GM21367 (cell line): Measurements from ENCODE around the gene RHEX.
A peak's percentile ranks its signal among the peaks of the same experiment; 100 is the strongest.
"Not testable (repeated sequence)": the region's sequence is repeated elsewhere in the genome, so short reads cannot be mapped to it uniquely, and the experiment has no call there.

Source experiments
- ATAC-seq: cut with Tn5 transposase; IDR thresholded peaks from one replicate; pipeline ENCODE4 v1.9.1; 2021; ENCODE audit not compliant: unreplicated experiment

RHEX gene

DNA sequence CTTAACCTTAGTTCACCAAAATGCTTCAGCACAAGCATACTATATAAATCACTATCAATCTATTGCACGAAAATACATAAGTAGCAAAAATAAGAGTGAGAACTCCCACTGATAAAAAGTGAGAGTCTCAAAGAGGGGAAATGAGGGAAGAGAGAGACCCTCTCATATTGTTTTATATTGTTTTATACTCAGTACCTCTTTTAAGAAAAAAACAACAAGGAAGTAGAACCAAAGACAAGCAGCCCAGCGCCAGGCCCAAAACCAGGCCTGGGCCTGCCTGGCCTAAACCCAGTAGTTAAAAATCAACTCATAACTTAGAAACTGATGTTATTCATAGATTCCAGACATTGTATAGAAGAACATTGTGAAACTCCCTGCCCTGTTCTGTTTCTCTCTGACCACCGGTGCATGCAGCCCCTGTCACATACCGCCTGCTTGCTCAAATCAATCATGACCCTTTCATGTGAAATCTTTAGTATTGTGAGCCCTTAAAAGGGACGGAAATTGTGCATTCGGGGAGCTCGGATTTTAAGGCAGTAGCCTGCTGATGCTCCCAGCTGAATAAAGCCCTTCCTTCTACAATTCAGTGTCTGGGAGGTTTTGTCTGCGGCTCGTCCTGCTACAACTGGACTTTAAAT lies 5.4 kb downstream of the RHEX start:
- not testable (repeated sequence) for ATAC-seq

DNA sequence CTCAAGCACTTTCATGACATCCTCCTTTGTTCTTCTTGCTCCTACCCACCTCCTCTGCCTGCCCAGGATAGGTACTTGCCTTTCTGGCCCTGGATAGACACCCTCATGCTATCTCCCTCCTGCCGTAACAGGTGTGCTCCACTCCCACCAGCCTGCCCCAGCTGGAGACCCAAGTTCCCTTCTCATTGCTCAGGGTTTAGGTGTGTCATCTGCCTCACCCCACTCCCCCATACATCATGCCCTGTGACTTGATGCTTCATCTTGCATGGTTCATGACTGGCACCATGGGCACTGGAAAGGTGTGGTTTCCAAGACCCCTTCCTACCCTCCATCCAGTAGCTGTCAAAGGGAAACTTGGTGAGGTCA lies 5.9 kb downstream of the RHEX start:
- no peak for ATAC-seq

DNA sequence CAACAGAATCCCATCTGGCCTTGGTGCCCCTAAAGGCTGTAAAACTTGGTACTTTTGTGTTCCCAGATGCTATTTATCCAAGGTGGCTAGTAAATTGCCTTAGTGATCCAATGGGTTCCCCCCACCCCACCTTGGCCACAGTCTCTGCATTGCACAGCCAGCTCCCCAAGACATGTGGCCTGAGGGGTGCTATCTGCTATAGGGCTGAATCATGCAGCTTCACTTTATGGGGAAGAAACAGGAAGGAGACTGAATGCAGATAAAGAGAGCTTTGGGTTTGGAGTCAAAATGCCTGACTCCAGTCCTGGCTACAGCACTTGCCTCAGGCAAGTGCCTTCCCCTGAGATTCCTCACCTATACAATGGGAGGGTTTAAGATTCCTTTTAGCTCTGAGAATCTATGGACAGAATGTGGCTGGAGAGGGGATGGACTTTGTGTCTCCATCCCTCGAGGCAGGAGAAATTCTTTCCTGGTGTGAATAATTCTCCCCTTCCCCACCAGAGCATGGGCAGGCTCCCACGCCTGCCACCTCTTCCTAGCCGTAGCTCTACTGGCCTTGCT lies 6.5 kb downstream of the RHEX start:
- ATAC-seq, result no peak

DNA sequence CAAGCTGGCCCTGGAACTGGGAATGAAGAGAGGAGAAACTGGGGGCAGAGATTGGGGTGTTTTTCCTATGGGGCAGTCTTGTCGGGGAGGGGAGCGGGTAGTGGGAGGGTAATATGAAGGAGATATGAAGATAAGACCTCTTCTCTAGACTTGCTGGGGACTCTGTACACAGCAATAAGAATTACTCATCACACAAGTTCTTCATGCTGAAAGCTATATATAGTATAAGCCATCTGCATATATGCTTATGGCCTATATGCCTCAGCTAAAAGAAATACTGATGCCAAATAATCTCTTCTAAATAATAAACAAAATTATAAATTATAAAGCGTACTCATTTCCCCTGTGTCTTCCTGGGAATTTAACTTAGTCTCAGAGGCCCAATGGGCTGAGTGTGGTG lies 7.9 kb downstream of the RHEX start:
- no peak for ATAC-seq

DNA sequence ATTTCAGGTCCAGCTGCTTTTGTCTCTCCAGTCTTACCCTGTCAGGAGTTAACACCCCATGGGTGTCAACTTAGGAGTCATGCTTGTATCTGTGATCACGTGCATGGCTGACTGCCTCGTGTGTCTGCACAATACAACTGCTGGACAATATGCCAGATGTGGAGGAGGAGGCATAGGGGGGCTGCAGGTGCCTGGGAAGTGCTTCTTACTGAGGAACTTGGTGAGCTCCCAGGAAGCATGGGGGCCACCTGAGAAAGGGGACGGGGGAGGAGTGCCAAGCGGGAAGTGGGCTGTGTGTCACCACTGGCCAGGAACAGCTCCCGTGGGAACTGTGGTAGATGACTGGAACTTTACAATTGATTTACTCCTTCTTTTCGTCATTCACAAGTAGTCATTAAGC lies 9.5 kb downstream of the RHEX start:
- no peak for ATAC-seq

DNA sequence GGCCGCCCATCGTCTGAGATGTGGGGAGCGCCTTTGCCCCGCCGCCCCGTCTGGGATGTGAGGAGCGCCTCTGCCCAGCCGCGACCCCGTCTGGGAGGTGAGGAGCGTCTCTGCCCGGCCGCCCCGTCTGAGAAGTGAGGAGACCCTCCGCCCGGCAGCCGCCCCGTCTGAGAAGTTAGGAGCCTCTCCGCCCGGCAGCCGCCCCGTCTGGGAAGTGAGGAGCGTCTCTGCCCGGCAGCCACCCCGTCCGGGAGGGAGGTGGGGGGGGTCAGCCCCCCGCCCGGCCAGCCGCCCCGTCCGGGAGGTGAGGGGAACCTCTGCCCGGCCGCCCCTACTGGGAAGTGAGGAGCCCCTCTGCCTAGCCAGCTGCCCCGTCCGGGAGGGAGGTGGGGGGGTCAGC lies 11.0 kb downstream of the RHEX start:
- not testable (repeated sequence) for ATAC-seq

DNA sequence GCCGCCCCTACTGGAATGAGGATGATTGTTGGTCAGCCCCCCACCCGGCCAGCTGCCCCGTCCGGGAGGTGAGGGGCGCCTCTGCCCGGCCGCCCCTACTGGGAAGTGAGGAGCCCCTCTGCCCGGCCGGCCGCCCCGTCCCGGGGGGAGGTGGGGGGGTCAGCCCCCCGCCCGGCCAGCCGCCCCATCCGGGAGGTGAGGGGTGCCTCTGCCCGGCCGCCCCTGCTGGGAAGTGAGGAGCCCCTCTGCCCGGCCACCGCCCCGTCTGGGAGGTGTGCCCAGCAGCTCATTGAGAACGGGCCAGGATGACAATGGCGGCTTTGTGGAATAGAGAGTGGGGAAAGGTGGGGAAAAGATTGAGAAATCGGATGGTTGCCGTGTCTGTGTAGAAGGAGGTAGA lies 11.5 kb downstream of the RHEX start:
- not testable (repeated sequence) for ATAC-seq

DNA sequence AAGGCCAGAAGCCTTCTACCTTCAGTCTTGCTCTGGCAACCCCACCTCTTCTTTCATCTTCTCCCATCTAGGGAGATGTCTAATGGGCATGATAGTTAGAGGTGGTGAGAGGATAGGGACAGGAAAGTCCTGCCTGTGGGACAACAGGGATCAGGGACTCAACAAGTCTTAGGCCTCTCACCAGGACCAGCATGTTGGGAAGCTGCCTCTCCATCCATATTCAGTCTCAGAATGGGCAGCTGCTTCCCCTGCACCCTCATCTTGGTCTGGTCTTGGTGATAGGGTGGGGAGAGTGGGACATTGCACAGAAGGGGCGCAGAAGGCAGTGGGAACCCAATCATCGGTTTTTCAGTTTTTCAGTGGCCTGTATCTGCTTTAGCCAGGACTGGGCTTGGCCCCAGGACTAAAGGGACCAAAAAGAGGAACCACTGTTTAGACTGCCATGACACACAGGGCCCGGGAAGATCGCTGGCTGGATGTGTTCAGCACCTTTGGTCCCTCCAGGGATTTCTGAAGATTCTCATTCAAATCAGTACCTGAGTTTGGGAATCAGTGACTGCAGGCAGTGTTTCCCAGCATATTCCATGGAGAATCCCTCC lies 12.7 kb downstream of the RHEX start:
- ATAC-seq, result no peak

DNA sequence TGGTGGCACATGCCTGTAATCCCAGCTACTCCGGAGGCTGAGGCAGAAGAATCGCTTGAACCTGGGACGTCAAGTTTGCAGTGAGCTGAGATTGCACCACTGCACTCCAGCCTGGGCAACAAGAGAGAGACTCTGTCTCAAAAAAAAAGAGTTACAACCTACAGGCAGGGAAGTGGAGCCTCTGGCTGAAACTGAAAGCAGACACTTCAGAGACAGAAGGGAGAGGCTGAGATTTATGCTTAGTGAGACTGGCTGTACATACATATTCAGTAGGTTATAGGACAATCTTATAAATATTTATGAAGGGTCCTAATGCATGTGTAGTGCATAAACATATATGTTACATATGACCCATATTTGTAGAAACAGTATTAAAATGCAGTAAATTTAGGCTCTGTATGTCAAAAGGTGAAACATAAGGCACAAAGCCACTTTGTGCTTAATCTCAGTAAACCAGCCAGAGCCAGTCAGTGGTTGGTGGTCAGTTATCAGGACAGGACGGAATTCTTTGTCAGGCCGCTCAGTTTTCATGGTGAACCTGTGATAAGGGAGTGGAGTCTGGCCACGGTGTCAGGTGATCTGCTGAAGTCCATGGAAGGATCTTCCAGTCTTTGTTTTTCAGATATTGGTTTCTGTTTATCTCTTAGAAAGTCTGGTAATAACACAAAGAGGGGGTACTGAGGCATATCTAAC lies 13.7 kb downstream of the RHEX start:
- ATAC-seq, result peak; percentile 83

DNA sequence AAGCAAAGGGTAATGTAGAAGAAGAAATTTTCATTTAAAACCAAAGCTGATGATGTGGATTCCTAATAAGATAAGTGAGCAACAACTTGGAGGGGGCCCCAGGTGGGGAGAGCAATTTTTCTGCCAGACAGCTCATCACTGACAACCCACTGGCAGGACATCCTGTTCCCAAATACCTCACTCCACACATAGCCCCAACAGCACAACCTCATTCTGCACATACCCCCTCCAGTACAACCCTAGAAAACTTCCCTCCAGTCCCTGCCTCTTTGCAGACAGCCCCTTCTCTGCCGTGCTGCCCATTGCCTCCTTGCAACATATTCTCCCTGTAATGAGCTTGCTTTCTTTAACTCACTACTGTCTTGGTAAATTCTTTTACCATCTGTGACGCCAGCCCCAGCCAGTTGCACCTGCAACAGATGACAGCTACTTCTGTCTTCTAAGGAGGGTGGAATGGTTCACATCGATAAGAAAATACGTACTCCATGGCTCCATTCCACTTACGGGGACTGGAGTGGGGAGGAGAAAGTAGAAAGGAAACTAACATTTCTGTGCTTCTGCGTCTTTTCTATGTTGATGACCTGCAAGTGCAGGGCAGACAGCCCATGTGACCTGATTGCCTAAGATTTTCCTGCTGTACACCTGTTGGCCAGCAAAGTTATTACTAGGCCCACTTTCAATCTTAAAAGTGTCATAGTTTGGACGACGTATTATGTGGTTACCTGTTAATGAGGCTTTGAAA lies 14.7 kb downstream of the RHEX start:
- ATAC-seq, result no peak

DNA sequence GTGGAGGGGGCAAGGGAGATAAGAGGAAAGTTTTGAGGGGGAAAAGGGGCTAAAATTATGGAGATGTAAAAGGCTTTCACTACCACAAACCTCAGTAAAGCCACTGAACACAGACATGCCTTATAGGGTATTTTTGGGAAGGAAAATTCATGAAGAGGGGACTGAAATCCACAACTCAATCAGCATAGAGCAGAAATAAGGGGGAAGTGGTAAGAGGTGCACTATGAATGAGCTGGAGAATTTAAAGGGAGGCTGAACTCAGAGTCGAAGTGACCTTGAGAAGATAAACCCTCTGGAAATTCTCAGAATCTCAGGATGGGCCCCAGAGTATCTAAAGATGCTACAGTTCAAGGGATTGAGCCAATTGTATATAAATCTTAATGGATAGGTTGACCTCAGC lies 15.3 kb downstream of the RHEX start:
- no peak for ATAC-seq

DNA sequence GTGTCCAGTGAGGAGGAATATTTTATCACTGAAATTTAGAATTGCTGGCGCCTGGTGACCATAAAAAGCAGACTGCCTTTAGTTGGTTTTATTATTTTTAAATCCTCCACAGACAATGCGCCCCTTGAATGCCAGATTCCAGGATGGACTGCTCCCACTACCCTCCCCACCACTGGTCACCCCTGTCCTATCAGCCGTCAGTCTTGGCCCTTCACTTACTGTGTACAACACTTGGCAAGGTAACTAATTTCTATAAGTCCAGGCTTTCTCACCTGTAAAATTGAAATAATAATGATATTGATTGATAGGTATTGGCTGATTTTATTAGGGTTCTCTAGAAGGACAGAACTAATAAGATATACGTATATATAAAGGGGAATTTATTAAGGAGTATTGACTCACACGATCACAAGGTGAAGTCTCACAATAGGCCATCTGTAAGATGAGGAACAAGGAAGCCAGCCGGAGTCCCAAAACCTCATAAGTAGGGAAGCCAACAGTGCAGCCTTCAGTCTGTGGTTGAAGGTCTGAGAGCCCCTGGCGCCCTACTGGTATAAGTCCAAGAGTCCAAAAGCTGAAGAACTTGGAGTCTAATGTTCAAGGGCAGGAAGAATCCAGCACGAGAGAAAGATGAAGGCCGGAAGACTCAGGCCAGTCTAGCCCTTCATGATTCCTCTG lies 17.8 kb downstream of the RHEX start:
- no peak for ATAC-seq

DNA sequence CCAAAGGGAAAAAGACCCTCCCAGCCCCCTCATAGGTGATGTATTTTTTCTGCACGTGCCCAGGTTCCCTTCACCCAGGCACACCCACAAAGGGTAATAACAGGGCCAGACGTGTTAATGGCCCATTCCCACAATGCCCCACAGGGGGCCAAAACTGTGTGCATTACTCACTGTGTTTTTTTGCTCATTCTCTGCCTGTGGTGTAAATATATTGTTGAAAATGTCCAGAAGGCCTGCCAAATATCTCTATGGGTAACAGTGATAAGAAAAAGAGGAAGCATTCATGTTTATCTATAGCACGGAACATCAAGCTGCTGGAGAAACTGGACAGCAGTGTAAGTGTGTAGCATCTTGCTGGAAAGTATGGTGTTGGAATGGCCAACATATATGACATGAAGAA lies 21.9 kb downstream of the RHEX start:
- ATAC-seq, result no peak

DNA sequence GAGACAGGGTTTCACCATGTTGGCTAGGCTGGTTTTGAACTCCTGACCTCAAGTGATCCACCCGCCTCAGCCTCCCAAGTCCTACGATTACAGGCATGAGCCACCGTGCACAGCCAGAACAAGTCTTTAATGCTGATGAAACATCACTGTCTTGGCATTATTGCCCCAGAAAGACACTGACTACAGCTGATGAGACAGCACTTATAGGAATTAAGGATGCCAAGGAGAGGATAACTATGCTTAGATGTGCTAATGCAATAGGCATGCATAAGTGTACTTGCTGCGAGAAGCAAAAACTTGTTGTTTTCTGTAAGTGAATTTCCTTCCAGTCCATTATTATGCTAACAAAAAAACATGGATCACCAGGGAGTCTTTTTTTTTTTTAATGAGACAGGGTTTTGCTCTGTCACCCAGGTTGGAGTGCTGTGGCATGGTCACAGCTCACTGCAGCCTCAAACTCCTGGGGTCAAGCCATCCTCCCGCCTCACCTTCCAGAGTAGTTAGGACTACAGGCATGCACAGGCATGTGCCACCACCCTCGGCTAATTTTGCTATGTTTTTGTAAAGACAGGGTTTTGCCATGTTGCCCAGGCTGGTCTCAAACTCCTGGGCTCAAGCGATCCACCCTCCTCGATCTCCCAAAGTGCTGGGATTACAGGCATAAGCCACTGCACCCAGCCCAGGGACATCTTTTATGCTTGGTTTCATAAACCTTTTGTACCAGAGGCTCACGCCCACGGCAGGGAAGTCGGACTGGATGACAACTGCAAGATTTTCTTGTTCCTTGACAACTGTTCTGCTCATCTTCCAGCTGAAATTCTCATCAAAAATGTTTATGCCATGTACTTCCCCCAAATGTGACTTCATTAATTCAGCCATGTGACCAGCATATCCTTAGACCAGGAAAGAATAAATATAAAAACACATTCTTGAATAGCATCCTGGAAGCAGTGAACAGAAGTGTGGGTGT lies 23.1 kb downstream of the RHEX start:
- no peak for ATAC-seq

DNA sequence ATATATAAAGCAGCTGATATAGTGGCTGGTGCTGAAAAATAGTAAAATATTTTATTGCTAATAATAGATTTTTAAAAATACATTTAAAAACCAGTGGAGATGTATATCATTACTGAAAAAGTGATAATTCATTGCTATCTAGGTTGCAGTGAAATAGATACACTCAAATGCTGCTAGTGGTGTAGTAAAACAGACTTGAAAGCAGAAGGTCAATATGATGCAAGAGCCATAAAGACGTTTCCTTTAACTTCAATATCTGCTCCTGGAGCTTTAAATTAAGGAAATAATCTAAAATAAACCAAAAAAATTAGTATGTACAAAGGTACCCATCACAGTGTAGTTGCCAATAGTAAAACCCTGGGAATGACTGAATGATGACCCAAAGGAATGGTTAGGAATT lies 26.2 kb downstream of the RHEX start:
- ATAC-seq, result no peak

DNA sequence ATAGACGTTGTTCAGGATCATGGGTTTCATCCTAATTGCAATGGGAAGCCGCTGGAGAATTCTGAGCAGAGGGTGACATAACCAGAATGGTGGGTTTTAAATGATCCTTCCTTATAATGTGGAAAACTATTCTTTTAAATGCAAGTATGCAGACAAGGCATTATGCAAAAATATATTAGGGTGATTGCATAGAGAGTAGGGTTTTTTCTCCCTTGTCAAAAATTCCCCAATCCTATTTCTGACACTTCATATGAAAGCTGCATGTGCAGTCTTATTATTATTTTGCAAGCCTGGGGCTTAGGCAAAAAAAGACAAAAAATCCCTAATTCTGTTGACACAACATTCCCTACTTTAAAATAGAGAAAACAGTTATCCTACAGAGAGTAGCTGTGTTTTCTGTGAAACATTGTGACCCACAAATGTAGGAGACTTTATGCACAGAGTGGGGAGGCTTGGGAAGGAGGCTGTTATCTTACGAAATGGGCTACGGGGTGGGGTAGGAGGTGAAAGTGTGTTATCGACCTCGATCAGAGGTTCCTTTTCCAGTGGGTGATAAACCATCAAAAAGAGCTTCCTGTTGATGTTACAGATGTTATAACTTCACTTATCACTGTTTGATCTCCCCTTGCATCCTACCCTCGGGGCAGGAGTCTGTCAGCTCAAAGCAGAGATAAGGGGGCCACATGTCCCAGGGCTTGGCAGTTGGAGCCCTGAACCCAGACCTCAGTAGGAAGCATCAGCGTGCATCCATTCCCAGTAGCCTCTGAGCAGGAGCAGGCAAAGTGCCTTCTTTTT lies 27.2 kb downstream of the RHEX start:
- no peak for ATAC-seq

DNA sequence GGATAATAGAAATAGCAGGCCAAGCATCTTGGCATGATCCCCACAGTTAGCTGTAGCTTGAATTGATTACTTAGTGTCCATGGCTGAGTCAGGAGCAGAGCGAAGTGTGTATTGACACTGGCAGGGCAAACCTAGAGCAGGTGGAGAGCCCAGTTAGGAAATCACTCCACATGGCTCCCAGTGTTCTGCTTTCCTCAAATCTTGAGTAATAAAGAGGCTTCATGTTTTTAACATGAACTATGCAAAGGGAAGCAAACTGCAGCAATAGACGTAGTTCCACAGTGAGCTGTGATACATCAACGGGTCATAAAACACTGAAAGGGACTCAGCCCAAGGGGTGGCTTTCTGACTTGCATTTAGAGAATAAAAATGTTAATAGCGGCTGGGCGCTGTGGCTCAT lies 28.9 kb downstream of the RHEX start:
- ATAC-seq, result no peak

DNA sequence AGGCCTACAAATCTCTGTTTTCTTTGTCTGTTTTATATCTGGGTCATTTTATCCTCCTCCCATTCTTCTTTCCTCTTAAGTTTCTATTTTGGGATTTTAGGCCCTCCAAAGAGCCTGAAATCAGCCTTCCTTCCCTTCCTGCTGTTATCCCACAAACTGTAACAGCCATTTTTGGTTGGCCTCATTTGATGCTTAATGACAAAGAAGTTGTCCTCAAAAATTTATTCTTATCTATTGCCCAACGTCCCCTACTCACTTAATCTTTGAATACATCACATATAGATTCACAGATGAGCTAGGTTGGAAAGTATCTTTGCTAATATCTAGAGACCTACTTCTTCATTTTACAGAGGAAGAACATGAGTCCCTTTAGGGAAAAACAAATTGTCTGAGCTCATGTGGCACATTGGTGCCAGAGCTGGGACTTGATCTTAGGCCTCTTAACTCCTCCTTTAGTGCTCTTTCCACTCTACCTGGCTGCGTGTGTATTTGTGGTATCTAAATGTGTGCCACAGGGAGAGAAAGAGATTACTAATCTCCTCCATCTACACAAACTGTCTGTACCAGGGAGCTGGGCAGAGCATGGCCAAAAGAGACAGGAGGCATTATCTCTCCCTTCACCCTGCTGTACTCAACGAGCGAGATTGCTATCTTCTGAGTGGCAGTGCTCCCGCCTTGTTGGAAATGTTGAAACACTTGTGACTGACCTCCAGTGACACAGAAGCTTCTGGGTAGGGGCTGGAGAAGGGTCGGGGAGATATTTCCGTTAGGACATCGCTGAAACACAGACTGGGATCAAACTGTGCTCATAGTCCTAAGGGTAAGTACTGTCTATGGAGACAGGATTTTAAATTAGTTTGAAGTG lies 30.1 kb downstream of the RHEX start:
- no peak for ATAC-seq
